ENCODE results near the gene RPS6KA2. TPM values are rescaled to one million over a fixed set of nuclear protein-coding genes. Genes with fewer than 3 reads are reported as not detected.

Gene RPS6KA2
- polyA plus RNA-seq, 1 donor (not counting 4 experiments of a cell fraction or from before 2014, with no cell fraction given): 8.2 TPM

- H3K9me1 ChIP-seq (ENCODE audit: control insufficient read depth, extremely low read depth, insufficient read depth, low read length): no peaks in the 10 kb centered on the region
- DNase-seq (ENCODE audit: low read depth, low spot score) (no peak), FAIRE-seq (no peak)
- no peak overlapping the region for H3K4me3 ChIP-seq (ENCODE audit: control insufficient read depth in 2 of 3, extremely low read depth in 1 of 3, insufficient read depth in 2 of 3, low read depth in 1 of 3, low read length in 3 of 3)
- no peak overlapping the region for H2AFZ ChIP-seq (ENCODE audit: control insufficient read depth, low read length)
- no peaks in the 10 kb centered on the region for H3K27me3 ChIP-seq (ENCODE audit: control insufficient read depth, extremely low read depth, insufficient read depth, low read length)
- H3K79me2 ChIP-seq (ENCODE audit: control insufficient read depth, insufficient read depth, low read length): no peaks in the 10 kb centered on the region
- H3K4me1 ChIP-seq (ENCODE audit: control insufficient read depth, extremely low read depth, insufficient read depth, low read length): peaks cover 5% of the 10 kb centered on the region
- no peak overlapping the region for H3K27ac ChIP-seq (ENCODE audit: control insufficient read depth, insufficient read depth, low read length)
- no peaks in the 10 kb centered on the region for H3K36me3 ChIP-seq (ENCODE audit: control insufficient read depth in 2 of 2, extremely low read depth in 1 of 2, insufficient read depth in 2 of 2, low read length in 2 of 2)
- no peak overlapping the region for H3K9ac ChIP-seq (ENCODE audit: control insufficient read depth, extremely low read depth, insufficient read depth, low read length)
- no peaks in the 10 kb centered on the region for H3K9me3 ChIP-seq (ENCODE audit: control insufficient read depth, low read depth, low read length)
- no peak for TF ChIP-seq CTCF (optimal IDR thresholded peaks at IDR 0.05 in 1 of 3, IDR thresholded peaks at IDR 0.05 in 1 of 3, conservative IDR thresholded peaks at IDR 0.05 in 1 of 3; ENCODE audit: extremely low read depth in 1 of 3, insufficient read depth in 2 of 3, low read length in 3 of 3)
- no peak for TF ChIP-seq EZH2 (IDR thresholded peaks at IDR 0.05; ENCODE audit: low read length)
- H3K4me2 ChIP-seq (ENCODE audit: control insufficient read depth, extremely low read depth, insufficient read depth, low read depth, low read length): no peak overlapping the region
- H4K20me1 ChIP-seq (ENCODE audit: control insufficient read depth, extremely low read depth, insufficient read depth, low read length): no peaks in the 10 kb centered on the region
- dilution Hi-C loops (cut with MboI; ENCODE audit: extremely low pct_ligation_motif_present, low sequenced_read_pairs): no loop called here
Observed at GRCh38 chr6:166572370-166573261, 54.4 kb downstream of the RPS6KA2 start.

- Histone ChIP-seq H3K79me2 (ENCODE audit: control insufficient read depth, insufficient read depth, low read length) (no peaks in the 10 kb centered on the region), H3K27ac (ENCODE audit: control insufficient read depth, insufficient read depth, low read length) (no peak overlapping the region), H3K27me3 (ENCODE audit: control insufficient read depth, extremely low read depth, insufficient read depth, low read length) (no peaks in the 10 kb centered on the region), H3K4me1 (ENCODE audit: control insufficient read depth, extremely low read depth, insufficient read depth, low read length) (peaks cover 19% of the 10 kb centered on the region), H3K4me3 (ENCODE audit: control insufficient read depth in 2 of 3, extremely low read depth in 1 of 3, insufficient read depth in 2 of 3, low read depth in 1 of 3, low read length in 3 of 3) (no peak overlapping the region), H3K9ac (ENCODE audit: control insufficient read depth, extremely low read depth, insufficient read depth, low read length) (no peak overlapping the region), H3K9me3 (ENCODE audit: control insufficient read depth, low read depth, low read length) (no peaks in the 10 kb centered on the region), H2AFZ (ENCODE audit: control insufficient read depth, low read length) (no peak overlapping the region), H3K4me2 (ENCODE audit: control insufficient read depth, extremely low read depth, insufficient read depth, low read depth, low read length) (no peak overlapping the region), H4K20me1 (ENCODE audit: control insufficient read depth, extremely low read depth, insufficient read depth, low read length) (no peaks in the 10 kb centered on the region), H3K36me3 (ENCODE audit: control insufficient read depth in 2 of 2, extremely low read depth in 1 of 2, insufficient read depth in 2 of 2, low read length in 2 of 2) (no peaks in the 10 kb centered on the region), H3K9me1 (ENCODE audit: control insufficient read depth, extremely low read depth, insufficient read depth, low read length) (no peaks in the 10 kb centered on the region)
- no peak for DNase-seq (ENCODE audit: low read depth, low spot score)
- FAIRE-seq: no peak
- dilution Hi-C loops (cut with MboI; ENCODE audit: extremely low pct_ligation_motif_present, low sequenced_read_pairs): no loop called here
- TF ChIP-seq EZH2 (IDR thresholded peaks at IDR 0.05; ENCODE audit: low read length) (no peak), CTCF (optimal IDR thresholded peaks at IDR 0.05 in 1 of 3, IDR thresholded peaks at IDR 0.05 in 1 of 3, conservative IDR thresholded peaks at IDR 0.05 in 1 of 3; ENCODE audit: extremely low read depth in 1 of 3, insufficient read depth in 2 of 3, low read length in 3 of 3) (no peak)
Observed at GRCh38 chr6:166570929-166571713, 55.9 kb downstream of the RPS6KA2 start.
